Neural progenitor cell (in vitro differentiated cells): ENCODE data around the gene MACROD2. TPM values are rescaled to one million over a fixed set of nuclear protein-coding genes. Genes with fewer than 3 reads are reported as not detected.

ENCODE experiments used
- DNase-seq: peaks from one replicate; pipeline ENCODE4 v3.0.0-alpha.2; 2016; ENCODE audit warnings: low spot score
- H2AFZ ChIP-seq: fragments of 200-600 bp; sonication (generic); replicated peaks from 2 replicates; pipeline ENCODE4 v1.6.1; 2016; ENCODE audit warnings: antibody characterized with exemption
- H3F3A ChIP-seq: fragments of 200-600 bp; sonication (generic); 2 replicates; pipeline ENCODE4 v1.6.1; 2016; ENCODE audit warnings: antibody characterized with exemption, low read depth
- H3K27ac ChIP-seq: fragments of 200-600 bp; sonication (generic); 2 replicates; pipeline ENCODE4 v1.5.1; 2016; ENCODE audit warnings: mild to moderate bottlenecking
- H3K27me3 ChIP-seq: fragments of 200-600 bp; sonication (generic); 2 replicates; pipeline ENCODE4 v1.6.1; 2016; ENCODE audit warnings: mild to moderate bottlenecking, moderate library complexity
- H3K36me3 ChIP-seq: fragments of 200-600 bp; sonication (generic); 2 replicates; pipeline ENCODE4 v1.5.1; 2016
- H3K4me1 ChIP-seq: fragments of 200-600 bp; sonication (generic); 2 replicates; pipeline ENCODE4 v1.6.1; 2016; ENCODE audit warnings: mixed run types
- H3K4me2 ChIP-seq: fragments of 200-600 bp; sonication (generic); 2 replicates; pipeline ENCODE4 v1.6.1; 2016
- H3K4me3 ChIP-seq: fragments of 200-600 bp; sonication (generic); 2 replicates; pipeline ENCODE4 v1.5.1; 2016
- H3K79me2 ChIP-seq: fragments of 200-600 bp; sonication (generic); 2 replicates; pipeline ENCODE4 v1.6.1; 2016; ENCODE audit warnings: low read depth
- H3K9ac ChIP-seq: fragments of 200-600 bp; sonication (generic); 2 replicates; pipeline ENCODE4 v1.6.1; 2016
- H3K9me3 ChIP-seq: fragments of 200-600 bp; sonication (generic); 2 replicates; pipeline ENCODE4 v1.5.1; 2016; ENCODE audit warnings: low read depth
- H4K20me1 ChIP-seq: fragments of 200-600 bp; sonication (generic); 2 replicates; pipeline ENCODE4 v1.6.1; 2016; ENCODE audit warnings: low read depth
- H3K27ac Mint-ChIP-seq: 3 replicates; pipeline ENCODE4 v1.8.0; 2021; ENCODE audit warnings: mixed read lengths
- H3K27me3 Mint-ChIP-seq: 2 replicates; pipeline ENCODE4 v1.8.0; 2022; ENCODE audit warnings: low read depth, mild to moderate bottlenecking, inconsistent platforms, moderate library complexity, mixed read lengths; ENCODE audit not compliant: insufficient read depth
- H3K36me3 Mint-ChIP-seq: 3 replicates; pipeline ENCODE4 v1.8.0; 2021; ENCODE audit warnings: mixed read lengths
- H3K4me1 Mint-ChIP-seq: 3 replicates; pipeline ENCODE4 v1.8.0; 2021; ENCODE audit warnings: mixed read lengths
- H3K4me3 Mint-ChIP-seq: 3 replicates; pipeline ENCODE4 v1.8.0; 2021; ENCODE audit warnings: mild to moderate bottlenecking, moderate library complexity, mixed read lengths
- H3K9me3 Mint-ChIP-seq: 3 replicates; pipeline ENCODE4 v1.8.0; 2020; ENCODE audit warnings: mixed read lengths
- EZH2 ChIP-seq: fragments of 200-600 bp; sonication (generic); IDR thresholded peaks from 2 replicates; pipeline ENCODE4 v1.6.1; 2017; ENCODE audit warnings: antibody characterized with exemption, mild to moderate bottlenecking, moderate library complexity
- EZH2phosphoT487 ChIP-seq: fragments of 200-600 bp; sonication (generic); IDR thresholded peaks from 2 replicates; pipeline ENCODE4 v1.6.1; 2017; ENCODE audit warnings: antibody characterized with exemption
- total RNA-seq: library from RNA; depleted of rRNA; stranded (reverse); fragments of >200 nt; gene quantifications from 2 replicates; pipeline ENCODE4 v1.2.3, GENCODE V29; 2015; ENCODE audit warnings: low replicate concordance
- TF ChIP-seq, protein P1 (sequence below): fragments of 200-600 bp; sonication (generic); IDR thresholded peaks from 2 replicates; pipeline ENCODE4 v1.5.1; 2017; ENCODE audit warnings: antibody characterized with exemption, mild to moderate bottlenecking

Gene MACROD2
- total RNA-seq, 1 donor from 2014 or later = 11.9 TPM

DNA sequence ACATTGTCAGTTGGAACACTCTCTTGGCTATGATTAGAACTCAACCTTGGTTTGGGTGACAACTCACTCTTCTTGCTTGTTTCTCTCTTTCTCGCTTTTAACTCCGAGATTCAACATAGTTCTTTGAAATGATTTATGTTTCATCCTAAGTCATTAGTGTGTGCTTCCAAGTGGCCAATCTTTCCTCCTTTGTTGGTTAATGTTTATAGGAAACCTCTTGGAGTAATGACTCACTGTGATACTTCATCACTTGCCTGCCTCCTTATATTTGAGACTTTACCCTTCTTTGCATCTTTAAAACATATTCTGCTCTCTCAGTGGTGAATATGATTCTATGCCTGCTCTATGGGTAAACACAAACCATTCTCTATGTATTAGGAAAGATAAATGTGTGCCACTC lies 621.8 kb downstream of the MACROD2 start:
- TF ChIP-seq, protein P1, sequence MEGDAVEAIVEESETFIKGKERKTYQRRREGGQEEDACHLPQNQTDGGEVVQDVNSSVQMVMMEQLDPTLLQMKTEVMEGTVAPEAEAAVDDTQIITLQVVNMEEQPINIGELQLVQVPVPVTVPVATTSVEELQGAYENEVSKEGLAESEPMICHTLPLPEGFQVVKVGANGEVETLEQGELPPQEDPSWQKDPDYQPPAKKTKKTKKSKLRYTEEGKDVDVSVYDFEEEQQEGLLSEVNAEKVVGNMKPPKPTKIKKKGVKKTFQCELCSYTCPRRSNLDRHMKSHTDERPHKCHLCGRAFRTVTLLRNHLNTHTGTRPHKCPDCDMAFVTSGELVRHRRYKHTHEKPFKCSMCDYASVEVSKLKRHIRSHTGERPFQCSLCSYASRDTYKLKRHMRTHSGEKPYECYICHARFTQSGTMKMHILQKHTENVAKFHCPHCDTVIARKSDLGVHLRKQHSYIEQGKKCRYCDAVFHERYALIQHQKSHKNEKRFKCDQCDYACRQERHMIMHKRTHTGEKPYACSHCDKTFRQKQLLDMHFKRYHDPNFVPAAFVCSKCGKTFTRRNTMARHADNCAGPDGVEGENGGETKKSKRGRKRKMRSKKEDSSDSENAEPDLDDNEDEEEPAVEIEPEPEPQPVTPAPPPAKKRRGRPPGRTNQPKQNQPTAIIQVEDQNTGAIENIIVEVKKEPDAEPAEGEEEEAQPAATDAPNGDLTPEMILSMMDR = no peak
- TF ChIP-seq EZH2 (no peak), EZH2phosphoT487 (no peak)
- DNase-seq = no peak
- Histone ChIP-seq H3K4me3 (no peak overlapping the region), H3K9me3 (no peaks in the 10 kb centered on the region), H3K4me1 (peaks cover 18% of the 10 kb centered on the region), H3K27me3 (no peaks in the 10 kb centered on the region), H3K4me2 (no peak overlapping the region), H3K36me3 (no peaks in the 10 kb centered on the region), H2AFZ (no peak overlapping the region), H4K20me1 (no peaks in the 10 kb centered on the region), H3K79me2 (no peaks in the 10 kb centered on the region), H3K27ac (no peak overlapping the region), H3K9ac (no peak overlapping the region), H3F3A (no peaks in the 10 kb centered on the region)
- no peak overlapping the region for H3K27ac Mint-ChIP-seq
- H3K27me3 Mint-ChIP-seq = no peaks in the 10 kb centered on the region
- no peaks in the 10 kb centered on the region for H3K36me3 Mint-ChIP-seq
- H3K9me3 Mint-ChIP-seq = no peaks in the 10 kb centered on the region
- H3K4me3 Mint-ChIP-seq = no peak overlapping the region
- peaks cover 3% of the 10 kb centered on the region for H3K4me1 Mint-ChIP-seq

DNA sequence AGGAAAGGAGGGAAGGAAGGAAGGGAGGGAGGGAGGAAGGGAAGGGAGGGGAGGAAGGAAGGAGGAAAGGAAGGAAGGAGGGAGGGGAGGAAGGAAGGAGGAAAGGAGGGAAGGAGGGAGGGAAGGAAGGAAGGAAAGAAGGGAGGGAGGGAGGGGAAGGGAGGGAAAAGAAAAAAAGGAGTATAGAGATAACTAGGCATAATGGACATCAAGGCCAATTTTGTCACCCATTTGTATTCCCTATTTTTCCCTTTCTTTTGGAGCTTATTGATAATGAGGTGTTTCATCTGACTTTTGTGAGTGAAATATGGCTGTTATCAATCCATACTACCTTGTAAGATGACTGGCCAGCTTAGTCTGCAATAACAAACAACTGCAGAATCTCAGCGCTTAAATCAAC lies 624.1 kb downstream of the MACROD2 start:
- H3K36me3 Mint-ChIP-seq = no peaks in the 10 kb centered on the region

DNA sequence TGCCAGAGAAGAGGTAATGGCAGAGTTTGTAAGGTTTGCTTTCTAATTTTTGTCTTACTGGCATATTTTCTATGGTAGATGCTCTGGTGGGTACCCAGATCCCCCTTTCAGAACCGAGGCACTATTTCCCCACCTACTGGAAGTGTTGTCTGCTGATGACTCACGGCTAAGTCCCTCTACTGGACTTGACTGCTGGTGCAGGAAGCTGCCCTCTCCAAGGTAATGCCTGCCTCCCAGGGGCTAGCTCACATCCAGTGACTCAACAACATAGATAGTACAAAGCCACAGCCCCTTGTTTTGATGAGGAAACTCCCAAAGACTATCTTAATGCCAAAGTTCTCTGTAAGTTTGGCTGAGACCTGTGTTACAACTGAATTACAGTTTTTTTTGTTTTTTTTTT lies 627.5 kb downstream of the MACROD2 start:
- H3K27ac Mint-ChIP-seq = no peak overlapping the region

More for the DNA sequence above, 624.1 kb downstream of the MACROD2 start:
- H4K20me1 ChIP-seq = no peaks in the 10 kb centered on the region
- H3K36me3 ChIP-seq = no peaks in the 10 kb centered on the region
- H3K4me3 ChIP-seq = no peak overlapping the region
- Mint-ChIP-seq H3K27ac (no peak overlapping the region), H3K4me3 (no peak overlapping the region), H3K9me3 (no peaks in the 10 kb centered on the region), H3K27me3 (no peaks in the 10 kb centered on the region), H3K4me1 (no peaks in the 10 kb centered on the region)
- TF ChIP-seq EZH2phosphoT487 = no peak
- TF ChIP-seq, protein P1 = no peak
- no peak for TF ChIP-seq EZH2
- no peaks in the 10 kb centered on the region for H3K79me2 ChIP-seq
- no peaks in the 10 kb centered on the region for H3K9me3 ChIP-seq
- H3K27me3 ChIP-seq = no peaks in the 10 kb centered on the region
- H3K4me2 ChIP-seq = no peak overlapping the region
- H3K9ac ChIP-seq = no peak overlapping the region
- H3K27ac ChIP-seq = no peak overlapping the region
- H3K4me1 ChIP-seq = peaks cover 10% of the 10 kb centered on the region
- no peak for DNase-seq
- no peaks in the 10 kb centered on the region for H3F3A ChIP-seq
- no peak overlapping the region for H2AFZ ChIP-seq

More for the DNA sequence above, 627.5 kb downstream of the MACROD2 start:
- H2AFZ ChIP-seq = no peak overlapping the region
- no peak overlapping the region for H3K4me3 Mint-ChIP-seq
- no peaks in the 10 kb centered on the region for H3K27me3 ChIP-seq
- no peaks in the 10 kb centered on the region for H4K20me1 ChIP-seq
- no peaks in the 10 kb centered on the region for H3K79me2 ChIP-seq
- peaks cover 10% of the 10 kb centered on the region for H3K4me1 ChIP-seq
- no peak overlapping the region for H3K4me2 ChIP-seq
- H3K36me3 ChIP-seq = no peaks in the 10 kb centered on the region
- no peak overlapping the region for H3K27ac ChIP-seq
- no peaks in the 10 kb centered on the region for H3F3A ChIP-seq
- peaks cover 2% of the 10 kb centered on the region for H3K27me3 Mint-ChIP-seq
- no peak for DNase-seq
- H3K9me3 Mint-ChIP-seq = no peaks in the 10 kb centered on the region
- no peaks in the 10 kb centered on the region for H3K36me3 Mint-ChIP-seq
- TF ChIP-seq EZH2phosphoT487 (no peak), EZH2 (no peak)
- TF ChIP-seq, protein P1 = peak; percentile 10
- no peaks in the 10 kb centered on the region for H3K9me3 ChIP-seq
- H3K4me3 ChIP-seq = no peak overlapping the region
- no peaks in the 10 kb centered on the region for H3K4me1 Mint-ChIP-seq
- H3K9ac ChIP-seq = no peak overlapping the region
